ENCODE data around the gene IGF2R. TPM values are rescaled to one million over a fixed set of nuclear protein-coding genes. Genes with fewer than 3 reads are reported as not detected.
A peak's percentile ranks its signal among the peaks of the same experiment; 100 is the strongest.
"Not testable (repeated sequence)": the region's sequence is repeated elsewhere in the genome, so short reads cannot be mapped to it uniquely, and the experiment has no call there.

Gene IGF2R
- polyA plus RNA-seq, 12 donors: 74.0 to 149 (median 125) TPM; not detected in 1

DNA sequence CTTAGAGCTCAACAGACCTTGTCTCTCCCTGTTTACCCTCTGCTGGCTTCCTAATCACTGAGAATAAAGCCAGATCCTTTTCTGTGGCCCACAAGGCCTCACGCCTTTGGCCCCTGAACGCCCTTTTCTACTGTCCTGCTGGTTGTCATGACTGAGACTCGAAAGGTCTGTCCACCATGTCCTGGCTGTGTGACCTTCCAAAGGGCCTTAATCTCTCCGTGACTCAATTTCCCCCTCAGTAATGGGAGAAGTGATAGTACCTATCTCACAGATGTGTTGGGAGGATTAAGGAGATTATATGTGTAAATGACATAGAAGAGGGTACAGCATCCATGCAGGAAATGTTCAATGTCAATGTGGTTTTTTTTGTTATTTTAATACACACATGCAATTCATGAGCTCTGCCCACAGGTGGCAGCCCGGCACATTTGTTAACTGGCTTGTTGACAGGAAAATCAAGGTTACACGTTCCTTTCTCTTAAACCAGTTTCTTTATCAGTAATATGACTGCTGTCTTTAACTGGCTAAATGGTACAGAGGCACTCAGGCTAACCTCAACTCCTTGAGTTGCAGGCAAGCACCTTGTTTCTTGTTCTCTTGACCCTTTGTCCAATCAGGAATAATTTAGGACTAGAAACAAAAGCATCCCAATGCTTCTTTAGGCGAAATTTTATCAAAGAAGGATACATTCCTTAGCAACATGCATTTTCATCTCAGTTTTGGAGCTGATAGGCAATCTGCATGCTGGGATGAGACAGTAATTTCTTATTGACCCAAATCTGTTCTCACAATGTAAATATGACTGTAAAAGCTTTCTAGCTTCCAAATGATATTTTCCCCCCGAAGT lies 169.3 kb downstream of the IGF2R start:
- DNase-seq: peak; percentile 63

DNA sequence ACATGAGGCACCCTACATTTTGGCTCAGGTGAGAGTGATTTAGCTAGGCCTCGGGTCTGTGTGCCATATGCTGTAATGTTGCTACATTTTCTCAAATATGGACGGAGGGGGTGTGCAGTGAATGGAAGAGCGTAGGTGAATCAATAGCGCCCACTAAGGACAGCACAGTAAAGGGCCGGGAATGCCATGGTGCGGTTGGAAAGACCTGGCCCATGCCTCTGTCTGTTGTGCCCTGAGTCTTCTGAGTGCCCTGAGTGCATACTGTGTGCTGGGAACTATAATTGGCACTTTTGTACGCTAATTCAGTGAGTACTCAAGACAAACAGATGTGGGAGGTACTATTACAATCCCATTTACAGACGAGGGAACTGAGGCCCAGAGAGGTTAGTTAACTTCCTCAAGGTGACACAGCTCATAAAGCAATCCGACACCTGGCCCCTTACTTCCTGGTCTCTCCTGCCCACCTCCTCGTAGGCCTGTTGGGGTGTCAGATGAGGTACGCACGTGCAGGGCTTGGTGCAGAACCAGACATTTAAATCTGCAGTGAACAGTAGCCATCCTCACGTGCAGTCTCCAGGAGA lies 170.0 kb downstream of the IGF2R start:
- DNase-seq: no peak

DNA sequence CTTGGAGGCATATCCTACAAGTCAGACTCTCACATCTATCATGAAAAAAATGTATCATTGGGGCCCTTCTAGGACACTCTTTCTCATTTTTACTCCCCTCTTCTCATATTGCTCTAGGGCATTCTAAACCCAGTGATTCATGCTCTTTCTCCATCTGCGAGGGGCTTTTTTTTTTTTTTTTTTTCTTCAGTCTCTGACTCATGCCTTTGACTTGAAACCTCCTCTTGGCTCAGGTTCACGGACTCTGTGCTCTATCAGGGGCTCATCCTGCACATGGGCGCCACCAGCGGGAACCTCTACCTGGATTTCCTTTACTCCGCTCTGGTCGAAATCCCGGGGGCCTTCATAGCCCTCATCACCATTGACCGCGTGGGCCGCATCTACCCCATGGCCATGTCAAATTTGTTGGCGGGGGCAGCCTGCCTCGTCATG lies 170.6 kb downstream of the IGF2R start:
- no peak for DNase-seq

DNA sequence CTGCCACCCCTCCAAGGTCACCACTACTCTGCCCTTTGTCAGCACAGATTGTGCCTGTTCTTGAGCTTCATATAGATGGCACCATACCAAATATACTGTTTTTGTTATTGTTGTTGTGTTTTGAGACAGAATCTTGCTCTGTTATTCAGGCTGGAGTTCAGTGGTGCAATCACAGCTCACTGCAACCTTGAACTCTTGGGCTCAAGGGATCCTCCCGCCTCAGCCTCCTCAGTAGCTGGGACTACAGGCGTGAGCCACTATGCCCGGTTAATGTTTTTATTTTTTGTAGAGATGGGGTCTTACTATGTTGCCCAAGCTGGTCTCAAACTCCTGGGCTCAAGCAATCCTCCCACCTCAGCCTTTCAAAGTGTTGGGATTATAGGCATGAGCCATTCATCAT lies 171.6 kb downstream of the IGF2R start:
- DNase-seq: not testable (repeated sequence)

DNA sequence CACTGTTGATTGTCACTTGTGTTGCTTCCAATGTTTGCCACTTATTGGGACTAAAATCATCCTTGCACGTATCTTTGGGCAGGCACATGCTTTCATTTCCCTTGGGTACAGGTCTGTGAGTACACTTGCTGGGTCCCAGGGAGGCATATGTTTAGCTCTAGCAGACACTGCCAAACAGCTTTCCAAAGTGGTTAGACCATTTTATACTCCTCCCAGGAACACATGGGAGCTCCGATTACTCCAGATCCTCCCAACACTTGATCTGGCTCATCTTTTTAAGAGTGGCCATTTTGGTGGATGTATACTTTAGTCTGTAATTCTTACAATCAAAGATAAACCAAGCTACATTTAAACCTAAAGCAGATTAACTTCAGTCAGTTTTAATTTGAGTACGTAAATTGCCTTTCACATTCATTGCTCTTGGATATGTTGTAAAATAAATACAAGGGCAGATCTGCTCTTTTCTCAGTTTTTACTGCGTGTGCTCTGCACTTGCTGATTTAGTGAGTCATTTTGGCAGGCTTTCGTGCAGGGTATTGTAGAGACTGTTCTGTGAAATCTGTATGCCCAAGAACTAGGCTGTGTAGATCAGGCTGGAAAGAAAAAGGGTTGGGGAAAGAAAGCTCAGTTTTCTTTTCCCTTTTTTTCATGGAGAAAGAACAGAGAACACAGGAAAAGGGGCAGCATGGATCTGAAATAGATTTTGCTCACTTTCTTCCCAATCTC lies 172.3 kb downstream of the IGF2R start:
- no peak for DNase-seq

DNA sequence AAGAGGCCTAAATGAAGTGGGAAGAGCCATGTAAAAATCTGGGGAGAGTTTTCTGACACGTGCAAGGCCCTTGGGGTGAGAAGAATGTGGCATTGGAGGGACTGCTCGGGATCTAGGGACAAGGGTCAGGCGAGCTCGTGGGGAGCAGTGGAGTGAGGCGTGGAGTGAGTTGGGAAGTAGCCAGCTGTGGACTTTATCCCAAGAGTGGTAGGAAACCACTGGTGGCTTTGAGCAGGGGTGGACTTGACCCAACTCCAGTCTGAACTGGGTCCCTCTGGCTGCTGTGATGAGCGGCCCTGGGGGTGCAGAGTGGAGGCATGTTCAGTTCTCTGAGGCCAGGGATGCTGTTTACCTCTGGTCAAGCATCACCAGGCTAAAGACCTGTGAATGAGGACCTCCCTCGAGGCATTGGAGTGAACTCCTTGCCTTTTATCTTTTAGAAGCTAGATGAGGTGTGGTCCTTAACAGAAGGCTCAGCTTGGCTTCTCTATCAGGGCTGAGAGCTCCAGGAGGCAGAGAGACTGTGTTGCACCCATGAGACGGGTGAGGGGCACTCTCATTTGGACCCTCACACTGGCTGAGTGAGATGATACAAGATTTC lies 173.3 kb downstream of the IGF2R start:
- DNase-seq: no peak

DNA sequence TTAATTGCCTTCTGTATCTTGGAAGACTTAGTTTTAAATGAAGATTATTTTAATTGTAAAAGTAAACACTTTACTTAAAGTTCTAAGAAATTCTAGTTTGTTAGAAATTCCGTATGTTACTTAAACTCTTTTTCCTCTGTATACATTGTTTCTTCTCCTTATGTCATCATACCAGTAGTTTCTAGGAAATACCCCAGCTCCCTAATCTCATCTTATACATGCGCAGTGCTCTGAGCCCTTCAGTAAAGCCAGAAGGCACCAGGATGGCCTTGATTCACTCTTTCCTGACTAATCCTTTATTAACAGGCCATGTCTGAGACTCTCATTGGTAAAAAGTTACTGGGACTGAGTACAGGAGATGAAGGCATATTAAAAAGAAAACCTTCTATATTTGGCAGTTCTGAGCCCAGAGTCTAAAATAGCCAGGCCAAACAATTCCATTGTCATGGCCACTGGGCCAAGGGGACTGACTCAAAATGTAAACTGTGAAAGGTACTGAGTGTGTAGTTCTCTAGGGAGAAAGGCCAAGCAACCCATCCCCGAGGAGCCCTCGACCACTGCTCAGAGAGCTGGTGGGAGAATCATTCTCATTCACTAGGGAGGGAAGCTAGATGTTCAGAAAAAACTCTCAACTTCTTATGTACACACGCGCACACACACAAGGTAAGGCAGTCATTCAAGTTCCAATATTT lies 177.7 kb downstream of the IGF2R start:
- DNase-seq: no peak

DNA sequence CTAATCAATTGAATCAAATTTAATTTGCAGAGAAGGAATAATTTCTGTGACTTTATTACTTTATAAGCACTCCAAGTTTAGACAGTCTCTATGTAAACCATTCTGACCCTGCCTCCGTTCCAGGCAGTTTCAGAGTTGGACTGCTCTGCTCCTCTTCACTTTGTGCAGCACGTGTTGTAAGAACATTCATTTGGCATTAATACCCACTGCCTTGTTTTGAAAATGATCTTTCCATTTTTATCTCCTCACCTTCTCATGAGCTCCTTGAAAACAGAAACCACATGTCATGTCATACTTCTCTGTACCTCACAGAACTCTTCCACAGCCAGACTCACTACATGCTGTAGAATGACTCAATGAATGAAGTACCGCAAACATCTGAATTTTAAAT lies 178.3 kb downstream of the IGF2R start:
- no peak for DNase-seq

DNA sequence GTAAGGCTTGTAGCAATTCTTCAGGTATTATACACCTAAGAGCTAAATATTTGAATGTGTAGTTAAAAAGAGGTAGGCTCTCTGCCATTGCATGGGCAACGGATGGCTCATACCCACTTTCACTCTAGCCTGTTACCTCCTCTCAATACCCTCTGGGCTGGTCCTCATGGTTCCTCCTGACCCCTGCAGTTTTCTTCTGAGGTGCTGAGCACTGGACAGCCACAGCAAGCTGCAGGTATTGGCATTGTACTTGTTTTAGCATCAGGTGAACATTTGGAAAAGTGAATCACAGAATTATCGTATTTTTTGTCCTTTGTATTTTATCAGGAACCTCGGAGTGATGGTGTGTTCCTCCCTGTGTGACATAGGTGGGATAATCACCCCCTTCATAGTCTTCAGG lies 185.6 kb downstream of the IGF2R start:
- no peak for DNase-seq

DNA sequence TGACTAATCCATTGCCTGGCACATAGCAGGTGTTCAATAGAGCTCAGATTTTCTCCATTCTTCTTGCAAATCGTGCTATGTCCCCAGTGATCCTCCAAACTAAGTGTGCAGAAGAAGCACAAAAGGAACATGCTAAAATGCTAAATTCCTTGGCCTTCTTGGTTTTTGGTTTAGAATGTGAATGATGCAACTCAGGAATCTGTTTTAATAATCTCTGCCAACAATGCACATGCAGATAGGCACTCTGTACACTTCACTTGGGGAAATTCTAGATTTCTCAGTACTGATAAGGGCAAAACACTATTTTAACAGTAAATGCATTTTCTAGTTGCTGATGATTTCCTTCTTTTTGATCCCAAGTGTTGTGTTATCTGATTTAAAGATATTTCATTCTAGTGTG lies 188.0 kb downstream of the IGF2R start:
- DNase-seq: no peak

DNA sequence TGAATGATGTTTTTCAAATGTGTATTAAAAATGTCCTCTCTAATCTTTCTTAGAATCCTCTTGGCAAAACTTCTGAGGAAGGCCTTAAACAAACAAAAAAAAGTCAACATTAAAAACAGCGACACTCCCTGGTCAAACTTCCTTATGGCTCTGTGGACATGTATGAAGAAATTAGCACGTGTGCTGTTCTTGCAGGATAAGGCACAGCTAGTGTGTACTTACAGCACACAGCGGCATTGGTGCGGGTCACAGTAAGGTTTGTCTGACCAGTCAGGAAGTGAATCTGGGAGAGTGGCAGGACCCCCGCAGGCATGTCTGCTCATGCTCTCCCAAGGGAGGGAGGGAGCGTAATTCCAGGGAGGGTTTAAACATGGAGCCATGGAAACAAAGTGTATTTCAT lies 191.6 kb downstream of the IGF2R start:
- no peak for DNase-seq

Other genes with a start within 250 kb of the IGF2R start
- 100 to 1,000 TPM in 2 of 12 donors, 10 to 100 TPM in 10; 63.0 to 348 (median 84.9) TPM for gene WTAP, start 241.6 kb upstream of the IGF2R start, polyA plus RNA-seq (ENCODE audit: insufficient read length in 12 of 12)
- gene ACAT2, start 207.0 kb upstream of the IGF2R start, polyA plus RNA-seq (ENCODE audit: insufficient read length in 12 of 12): 10 to 100 TPM in 10 of 12 donors, 1 to 10 TPM in 1, not detected in 1; 7.8 to 30.6 (median 19.7) TPM
- 100 to 1,000 TPM in 11 of 12 donors, not detected in 1; 122 to 231 (median 218) TPM for gene TCP1, start 179.5 kb upstream of the IGF2R start, polyA plus RNA-seq (ENCODE audit: insufficient read length in 12 of 12)
- gene MRPL18, start 178.6 kb upstream of the IGF2R start, polyA plus RNA-seq (ENCODE audit: insufficient read length in 12 of 12): 10 to 100 TPM in 11 of 12 donors, not detected in 1; 54.5 to 74.2 (median 66.3) TPM
- under 1 TPM in 8 of 12 donors, not detected in 4; 0.13 to 0.54 (median 0.22) TPM for gene PNLDC1, start 168.8 kb upstream of the IGF2R start, polyA plus RNA-seq (ENCODE audit: insufficient read length in 12 of 12)
- 1 to 10 TPM in 1 of 12 donors, under 1 TPM in 9, not detected in 2; 0.11 to 1.1 (median 0.30) TPM for gene MAS1, start 78.1 kb upstream of the IGF2R start, polyA plus RNA-seq (ENCODE audit: insufficient read length in 12 of 12)
- gene SLC22A1, start 152.7 kb downstream of the IGF2R start, polyA plus RNA-seq (ENCODE audit: insufficient read length in 12 of 12): 1 to 10 TPM in 2 of 12 donors, under 1 TPM in 8, not detected in 2; 0.46 to 2.1 (median 0.80) TPM